Ascending aorta (tissue), 2 donors: ENCODE data around the gene PLCB3. TPM values are rescaled to one million over a fixed set of nuclear protein-coding genes. Genes with fewer than 3 reads are reported as not detected.

Experiments
- DNase-seq, 2 donors: peaks; one replicate each; pipeline ENCODE4 v3.0.0-alpha.2; 2019; ENCODE audit warnings: low spot score in 2 of 2
- H3K27ac ChIP-seq, 2 donors: fragments of 200-600 bp; sonication (generic); one replicate each; pipeline ENCODE4 v1.5.1; 2016 to 2017; ENCODE audit warnings: mild to moderate bottlenecking in 1 of 2
- H3K27me3 ChIP-seq: fragments of 200-600 bp; sonication (generic); one replicate; pipeline ENCODE4 v1.5.1; 2017
- H3K36me3 ChIP-seq, 2 donors: fragments of 200-600 bp; sonication (generic); one replicate each; pipeline ENCODE4 v1.5.1; 2016
- H3K4me1 ChIP-seq, 2 donors: fragments of 200-600 bp; sonication (generic); one replicate each; pipeline ENCODE4 v1.5.1; 2016 to 2017; ENCODE audit warnings: mild to moderate bottlenecking in 1 of 2
- H3K4me3 ChIP-seq, 2 donors: fragments of 200-600 bp; sonication (generic); one replicate each; pipeline ENCODE4 v1.5.1; 2016 to 2017; ENCODE audit warnings: mild to moderate bottlenecking in 1 of 2
- H3K9me3 ChIP-seq, 2 donors: fragments of 200-600 bp; sonication (generic); one replicate each; pipeline ENCODE4 v1.5.1; 2016
- intact Hi-C: fragments of 100-400 bp; cut with DNase I; formaldehyde crosslinking; loops from one replicate; pipeline ENCODE4 v1.15.1; 2023
- total RNA-seq: library from RNA; depleted of rRNA; stranded (reverse); fragments of >200 nt; gene quantifications from one replicate; pipeline ENCODE4 v1.1.0, GENCODE V29; 2016
- TF ChIP-seq, protein P1 (sequence below), 3 experiments: fragments of 200-600 bp in 2 of 3; fragments of 450-650 bp in 1 of 3; sonication (generic) in 2 of 3; IDR thresholded peaks; one replicate each; pipeline ENCODE4 v1.5.1; 2016 to 2019; ENCODE audit warnings: antibody characterized with exemption in 3 of 3, mild to moderate bottlenecking in 1 of 3, moderate library complexity in 1 of 3

Gene PLCB3
- total RNA-seq, 1 donor from 2014 or later = 54.0 TPM

DNA sequence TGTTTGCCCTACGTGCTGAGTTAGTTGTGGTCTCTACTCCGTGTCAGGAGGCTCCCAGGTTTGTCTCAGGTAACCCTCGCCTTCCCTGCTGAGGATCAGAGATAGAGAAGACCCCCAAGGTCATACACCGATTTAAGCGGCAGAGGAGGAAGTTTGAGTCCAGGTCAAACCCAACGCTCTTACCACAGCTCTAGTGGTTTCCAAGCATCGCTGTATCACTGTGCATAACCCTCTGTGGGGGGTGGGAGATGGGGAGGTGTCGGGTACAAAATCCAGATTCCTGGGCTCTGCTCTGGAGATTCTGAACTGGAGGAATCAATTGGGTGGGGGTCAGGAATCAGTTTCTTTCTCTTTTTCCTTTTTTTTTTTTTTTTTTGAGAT, 20.4 kb upstream of the PLCB3 start:
- TF ChIP-seq, protein P1, sequence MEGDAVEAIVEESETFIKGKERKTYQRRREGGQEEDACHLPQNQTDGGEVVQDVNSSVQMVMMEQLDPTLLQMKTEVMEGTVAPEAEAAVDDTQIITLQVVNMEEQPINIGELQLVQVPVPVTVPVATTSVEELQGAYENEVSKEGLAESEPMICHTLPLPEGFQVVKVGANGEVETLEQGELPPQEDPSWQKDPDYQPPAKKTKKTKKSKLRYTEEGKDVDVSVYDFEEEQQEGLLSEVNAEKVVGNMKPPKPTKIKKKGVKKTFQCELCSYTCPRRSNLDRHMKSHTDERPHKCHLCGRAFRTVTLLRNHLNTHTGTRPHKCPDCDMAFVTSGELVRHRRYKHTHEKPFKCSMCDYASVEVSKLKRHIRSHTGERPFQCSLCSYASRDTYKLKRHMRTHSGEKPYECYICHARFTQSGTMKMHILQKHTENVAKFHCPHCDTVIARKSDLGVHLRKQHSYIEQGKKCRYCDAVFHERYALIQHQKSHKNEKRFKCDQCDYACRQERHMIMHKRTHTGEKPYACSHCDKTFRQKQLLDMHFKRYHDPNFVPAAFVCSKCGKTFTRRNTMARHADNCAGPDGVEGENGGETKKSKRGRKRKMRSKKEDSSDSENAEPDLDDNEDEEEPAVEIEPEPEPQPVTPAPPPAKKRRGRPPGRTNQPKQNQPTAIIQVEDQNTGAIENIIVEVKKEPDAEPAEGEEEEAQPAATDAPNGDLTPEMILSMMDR (IDR thresholded peaks at IDR 0.05) = no peak
- H3K27me3 ChIP-seq = no peaks in the 10 kb centered on the region
- DNase-seq = no peak
- H3K9me3 ChIP-seq = no peaks in the 10 kb centered on the region
- H3K27ac ChIP-seq = peak overlapping the region; percentile 90 to 91
- H3K4me1 ChIP-seq = peaks cover 5 to 45% of the 10 kb centered on the region in 2 donors
- H3K36me3 ChIP-seq = no peaks in the 10 kb centered on the region
- peak overlapping the region; percentile 62 to 72 for H3K4me3 ChIP-seq
- intact Hi-C loops = loop anchor here (1.0 kb wide), 1 partner anchor 46 kb away; no protein-coding TSS in a partner anchor

DNA sequence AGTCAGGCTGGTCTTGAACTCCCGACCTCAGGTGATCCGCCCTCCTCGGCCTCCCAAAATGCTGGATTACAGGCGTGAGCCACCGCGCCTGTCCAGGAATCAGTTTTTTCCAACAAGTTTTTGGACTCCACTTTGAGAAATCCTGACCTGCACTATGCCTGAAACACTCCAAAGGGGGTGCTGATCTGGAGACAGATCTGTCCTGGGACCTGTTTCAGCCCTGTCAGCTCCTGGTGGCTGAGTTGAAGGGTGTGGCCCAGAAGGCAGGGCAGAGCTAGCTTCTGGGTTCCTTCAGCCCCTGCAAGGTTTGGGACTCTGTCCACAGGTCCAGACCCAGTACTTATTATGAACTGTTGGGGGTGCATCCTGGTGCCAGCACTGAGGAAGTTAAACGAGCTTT, 19.8 kb upstream of the PLCB3 start:
- H3K36me3 ChIP-seq = no peaks in the 10 kb centered on the region
- H3K27ac ChIP-seq = peak overlapping the region in 1 of 2 donors; percentile 20
- no peak overlapping the region for H3K4me3 ChIP-seq
- H3K9me3 ChIP-seq = no peaks in the 10 kb centered on the region
- H3K27me3 ChIP-seq = no peaks in the 10 kb centered on the region
- intact Hi-C loops = no loop called here
- DNase-seq = no peak
- TF ChIP-seq, protein P1 (IDR thresholded peaks at IDR 0.05) = no peak
- peaks cover 5 to 47% of the 10 kb centered on the region in 2 donors for H3K4me1 ChIP-seq

DNA sequence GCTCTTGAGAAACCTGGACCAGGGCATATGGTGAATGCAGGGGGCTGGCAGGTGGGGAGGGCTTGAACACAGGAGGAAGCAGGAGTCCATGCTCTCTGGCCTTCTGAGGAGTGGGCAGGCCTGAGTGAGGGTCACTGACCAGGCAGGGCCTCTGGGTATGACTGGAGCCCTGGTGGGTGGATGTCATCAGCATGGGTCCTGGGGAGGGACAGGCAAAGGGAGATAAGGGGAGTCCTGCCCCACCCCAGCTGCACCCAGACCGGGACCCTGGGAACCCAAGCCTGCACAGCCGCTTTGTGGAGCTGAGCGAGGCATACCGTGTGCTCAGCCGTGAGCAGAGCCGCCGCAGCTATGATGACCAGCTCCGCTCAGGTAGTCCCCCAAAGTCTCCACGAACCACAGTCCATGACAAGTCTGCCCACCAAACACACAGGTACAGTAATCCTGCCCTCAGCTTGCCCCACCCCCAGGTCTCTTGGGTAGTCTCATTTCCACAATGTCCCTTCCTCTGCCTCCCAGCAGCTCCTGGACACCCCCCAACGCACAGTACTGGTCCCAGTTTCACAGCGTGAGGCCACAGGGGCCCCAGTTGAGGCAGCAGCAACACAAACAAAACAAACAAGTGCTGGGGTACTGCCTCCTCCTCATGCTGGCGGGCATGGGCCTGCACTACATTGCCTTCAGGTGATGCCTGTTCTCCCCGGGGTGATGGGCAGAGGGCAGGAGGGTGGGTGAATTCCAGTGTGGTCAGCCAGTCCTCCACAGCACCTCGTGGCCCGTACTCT, 19.0 kb upstream of the PLCB3 start:
- no peak overlapping the region for H3K4me3 ChIP-seq
- no peaks in the 10 kb centered on the region for H3K9me3 ChIP-seq
- peak overlapping the region; percentile 49 to 88 for H3K27ac ChIP-seq
- peak in 1 of 2 donors; percentile 64 for DNase-seq
- H3K27me3 ChIP-seq = no peaks in the 10 kb centered on the region
- intact Hi-C loops = no loop called here
- peaks cover 5 to 39% of the 10 kb centered on the region in 2 donors for H3K4me1 ChIP-seq
- TF ChIP-seq, protein P1 (IDR thresholded peaks at IDR 0.05) = no peak
- peaks cover 3 to 4% of the 10 kb centered on the region in 2 donors for H3K36me3 ChIP-seq

DNA sequence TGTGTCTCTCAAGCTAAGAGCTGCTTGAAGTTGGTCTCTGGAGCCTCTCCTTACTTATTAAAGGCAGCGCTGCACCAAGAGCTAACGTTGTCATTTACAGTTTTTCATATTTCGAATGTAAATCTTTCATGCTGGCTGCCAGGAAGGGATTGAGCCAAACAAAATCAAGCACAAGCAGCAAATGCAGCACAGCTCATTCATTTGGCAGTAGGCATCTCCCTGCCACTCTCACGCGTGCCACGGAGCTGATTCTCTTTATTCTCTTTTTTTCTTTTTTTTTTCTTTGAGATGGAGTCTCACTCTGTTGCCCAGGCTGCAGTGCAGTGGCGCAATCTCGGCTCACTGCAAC, 18.4 kb upstream of the PLCB3 start:
- H3K4me1 ChIP-seq = peaks cover 5 to 34% of the 10 kb centered on the region in 2 donors
- H3K36me3 ChIP-seq = peaks cover 8 to 9% of the 10 kb centered on the region in 2 donors
- TF ChIP-seq, protein P1 (IDR thresholded peaks at IDR 0.05) = no peak
- H3K4me3 ChIP-seq = peak overlapping the region in 1 of 2 donors; percentile 80
- intact Hi-C loops = no loop called here
- H3K27ac ChIP-seq = peak overlapping the region; percentile 49 to 88
- DNase-seq = no peak
- no peaks in the 10 kb centered on the region for H3K9me3 ChIP-seq
- no peaks in the 10 kb centered on the region for H3K27me3 ChIP-seq

DNA sequence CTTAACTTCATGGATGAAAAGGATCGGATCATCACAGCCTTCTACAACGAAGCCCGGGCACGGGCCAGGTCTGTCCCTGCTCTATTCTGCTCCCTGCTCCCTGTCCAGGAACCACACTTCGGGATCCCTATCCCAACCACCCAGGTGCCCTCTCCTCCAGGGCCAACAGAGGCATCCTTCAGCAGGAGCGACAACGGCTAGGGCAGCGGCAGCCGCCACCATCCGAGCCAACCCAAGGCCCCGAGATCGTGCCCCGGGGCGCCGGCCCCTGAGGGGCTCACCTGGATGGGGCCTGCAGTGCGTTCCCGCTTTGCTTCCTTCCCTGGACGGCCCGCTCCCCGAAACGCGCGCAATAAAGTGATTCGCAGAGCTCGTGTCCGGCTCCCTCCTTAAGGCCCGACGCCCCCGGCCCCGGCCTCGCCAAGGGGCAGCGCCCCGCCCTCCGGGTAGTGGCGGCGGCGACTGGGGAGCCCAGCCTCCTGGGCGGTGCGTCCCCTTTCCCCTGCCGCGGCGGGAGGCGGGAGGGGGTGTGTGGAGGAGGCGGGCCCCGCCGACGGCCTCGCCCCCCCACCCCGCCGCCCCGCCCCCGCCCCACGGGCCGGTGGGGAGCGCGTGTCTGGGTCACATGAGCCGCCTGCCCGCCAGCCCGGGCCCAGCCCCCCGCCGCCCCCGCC, 17.3 kb upstream of the PLCB3 start, which contains the start of gene VEGFB:
Gene VEGFB (plus strand): TSS at position 672 of the 674 bp plus-strand sequence. CDS start 250 bp downstream, outside the sequence.
- intact Hi-C loops = no loop called here
- Histone ChIP-seq H3K27me3 (no peaks in the 10 kb centered on the region), H3K4me3 (peak within 1 kb of the TSS; percentile 87 to 92), H3K9me3 (no peaks in the 10 kb centered on the region), H3K4me1 (peaks cover 5 to 33% of the 10 kb centered on the region in 2 donors), H3K36me3 (peaks cover 17 to 19% of the 10 kb centered on the region in 2 donors), H3K27ac (peak within 1 kb of the TSS; percentile 84 to 92)
- peak in 1 of 2 donors; percentile 87 for DNase-seq
- TF ChIP-seq, protein P1 (IDR thresholded peaks at IDR 0.05) = no peak
